ENCODE data around the gene SECISBP2. TPM values are rescaled to one million over a fixed set of nuclear protein-coding genes. Genes with fewer than 3 reads are reported as not detected.
"Not testable (repeated sequence)": the region's sequence is repeated elsewhere in the genome, so short reads cannot be mapped to it uniquely, and the experiment has no call there.

Gene SECISBP2
- total RNA-seq, 2 experiments from 2014 or later = 34.0 to 34.7 TPM

GRCh38 chr9:89328064-89328463, 9.8 kb downstream of the SECISBP2 start:
- intact Hi-C loops (cut with micrococcal nuclease) = no loop called here
- H3K36me3 Mint-ChIP-seq = peaks cover 31% of the 10 kb centered on the region
- DNase-seq = no peak

GRCh38 chr9:89329917-89330316, 11.6 kb downstream of the SECISBP2 start:
- POLR2A ChIA-PET = no interaction called here
- no peak for DNase-seq
- Mint-ChIP-seq H3K27ac (no peak overlapping the region), H3K4me1 (ENCODE audit: low read depth) (peaks cover 12% of the 10 kb centered on the region), H3K9me3 (no peaks in the 10 kb centered on the region), H3K27me3 (no peaks in the 10 kb centered on the region), H3K4me3 (no peak overlapping the region), H3K36me3 (peaks cover 38% of the 10 kb centered on the region)
- intact Hi-C loops (cut with micrococcal nuclease) = no loop called here
- CTCF ChIA-PET = no interaction called here

More at GRCh38 chr9:89328064-89328463, 9.8 kb downstream of the SECISBP2 start:
- H3K4me1 Mint-ChIP-seq (ENCODE audit: low read depth) = peaks cover 22% of the 10 kb centered on the region
- ChIA-PET CTCF (interaction anchor here (0.7 kb wide), 1 partner anchor 184 kb away, joined by 6 read pairs; no protein-coding TSS in a partner anchor), POLR2A (no interaction called here)
- no peak overlapping the region for H3K27ac Mint-ChIP-seq
- H3K9me3 Mint-ChIP-seq = no peaks in the 10 kb centered on the region
- H3K27me3 Mint-ChIP-seq = no peaks in the 10 kb centered on the region
- no peak overlapping the region for H3K4me3 Mint-ChIP-seq

DNA sequence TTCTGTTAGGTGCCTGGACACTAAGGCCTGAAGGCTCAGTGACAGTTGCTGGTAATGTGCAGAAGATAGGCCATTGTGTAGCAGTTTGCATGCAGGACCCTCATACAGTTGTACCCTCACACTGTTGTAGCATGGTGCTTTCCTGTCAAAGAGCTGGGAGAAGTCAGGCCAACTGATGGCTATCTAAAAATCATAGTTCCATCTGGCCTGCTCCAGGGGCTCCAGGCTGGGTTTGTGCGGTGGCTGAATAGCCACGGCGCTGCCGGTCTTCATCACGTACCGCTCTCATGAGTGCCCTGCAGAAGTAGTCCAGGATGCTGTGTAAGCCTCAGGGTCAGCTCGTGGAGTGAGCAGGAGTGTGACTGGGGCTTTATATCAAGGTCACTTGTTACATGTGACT, 12.2 kb downstream of the SECISBP2 start:
- H3K36me3 Mint-ChIP-seq = peaks cover 37% of the 10 kb centered on the region
- H3K27me3 Mint-ChIP-seq = no peaks in the 10 kb centered on the region
- peaks cover 8% of the 10 kb centered on the region for H3K4me1 Mint-ChIP-seq (ENCODE audit: low read depth)
- CTCF ChIA-PET = no interaction called here
- no peak for DNase-seq
- no peak overlapping the region for H3K27ac Mint-ChIP-seq
- H3K4me3 Mint-ChIP-seq = no peak overlapping the region
- intact Hi-C loops (cut with micrococcal nuclease) = no loop called here
- POLR2A ChIA-PET = no interaction called here
- H3K9me3 Mint-ChIP-seq = no peaks in the 10 kb centered on the region

- no peaks in the 10 kb centered on the region for H3K27me3 Mint-ChIP-seq
- peaks cover 65% of the 10 kb centered on the region for H3K36me3 Mint-ChIP-seq
- no peaks in the 10 kb centered on the region for H3K9me3 Mint-ChIP-seq
- peaks cover 65% of the 10 kb centered on the region for H3K4me1 Mint-ChIP-seq (ENCODE audit: low read depth)
- DNase-seq = no peak
- ChIA-PET POLR2A (interaction anchor here (0.6 to 1.0 kb wide), 2 partner anchors 13 to 29 kb away, joined by 3 to 5 read pairs; no protein-coding TSS in a partner anchor), CTCF (interaction anchor here (0.9 to 1.6 kb wide), 2 partner anchors 9 to 209 kb away, joined by 4 read pairs; no protein-coding TSS in a partner anchor)
- peak overlapping the region; percentile 76 for H3K27ac Mint-ChIP-seq
- H3K4me3 Mint-ChIP-seq = no peak overlapping the region
- intact Hi-C loops (cut with micrococcal nuclease) = loop anchor here (1.0 kb wide), 2 partner anchors 22 to 70 kb away; partner anchors contain the start of gene SECISBP2
Observed at GRCh38 chr9:89339807-89340206, 21.5 kb downstream of the SECISBP2 start.

- H3K9me3 Mint-ChIP-seq = no peaks in the 10 kb centered on the region
- ChIA-PET POLR2A (interaction anchor here (1.0 kb wide), 1 partner anchor 30 kb away, joined by 3 read pairs; no protein-coding TSS in a partner anchor), CTCF (interaction anchor here (0.9 to 1.6 kb wide), 2 partner anchors 9 to 208 kb away, joined by 4 read pairs; no protein-coding TSS in a partner anchor)
- peak overlapping the region; percentile 76 for H3K27ac Mint-ChIP-seq
- no peak overlapping the region for H3K4me3 Mint-ChIP-seq
- DNase-seq = no peak
- peaks cover 68% of the 10 kb centered on the region for H3K36me3 Mint-ChIP-seq
- peaks cover 70% of the 10 kb centered on the region for H3K4me1 Mint-ChIP-seq (ENCODE audit: low read depth)
- H3K27me3 Mint-ChIP-seq = no peaks in the 10 kb centered on the region
- intact Hi-C loops (cut with micrococcal nuclease) = loop anchor here (1.0 kb wide), 2 partner anchors 22 to 70 kb away; partner anchors contain the start of gene SECISBP2
Observed at GRCh38 chr9:89340332-89340731, 22.0 kb downstream of the SECISBP2 start.

DNA sequence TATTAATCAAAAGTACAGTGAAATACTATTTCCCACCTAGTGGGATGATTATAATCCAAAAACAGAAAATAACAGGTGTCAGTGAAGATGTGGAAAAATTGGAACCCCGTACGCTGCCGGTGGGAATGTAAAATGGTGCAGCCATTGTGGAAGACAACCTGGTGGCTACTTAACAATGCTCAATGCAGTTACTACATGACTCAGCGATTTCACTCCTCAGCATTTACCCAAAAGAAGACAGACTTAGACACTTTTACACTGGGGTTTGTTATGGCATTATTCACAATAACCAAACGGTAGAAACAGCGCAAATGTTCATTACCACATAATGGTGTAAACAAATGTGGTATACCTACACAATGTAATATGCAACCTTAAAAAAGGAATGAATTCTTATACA, 23.9 kb downstream of the SECISBP2 start:
- peaks cover 73% of the 10 kb centered on the region for H3K4me1 Mint-ChIP-seq (ENCODE audit: low read depth)
- intact Hi-C loops (cut with micrococcal nuclease) = no loop called here
- H3K4me3 Mint-ChIP-seq = no peak overlapping the region
- H3K27ac Mint-ChIP-seq = no peak overlapping the region
- ChIA-PET POLR2A (no interaction called here), CTCF (no interaction called here)
- H3K9me3 Mint-ChIP-seq = no peaks in the 10 kb centered on the region
- H3K36me3 Mint-ChIP-seq = peaks cover 82% of the 10 kb centered on the region
- DNase-seq = no peak
- H3K27me3 Mint-ChIP-seq = no peaks in the 10 kb centered on the region

DNA sequence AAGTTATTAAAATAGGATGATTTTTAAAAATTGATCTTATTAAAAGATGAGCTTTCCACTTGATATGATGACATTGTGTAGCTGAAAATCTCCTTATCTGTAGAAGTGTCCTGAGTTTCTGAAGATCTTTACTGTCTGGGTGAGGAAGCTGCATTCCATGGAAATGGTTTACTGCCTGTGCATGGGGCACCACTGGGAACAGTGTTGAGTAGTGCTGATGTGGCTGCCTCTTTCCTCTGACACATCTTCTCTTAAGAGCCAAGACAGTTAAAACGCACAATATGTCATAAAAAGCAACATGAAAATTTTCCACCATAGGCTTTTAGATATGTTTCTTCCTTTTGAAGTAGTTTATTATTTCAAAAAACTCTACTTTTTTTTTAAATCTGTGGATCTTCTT, 24.6 kb downstream of the SECISBP2 start:
- no peak for DNase-seq
- CTCF ChIA-PET = interaction anchor here (0.9 kb wide), 1 partner anchor 117 kb away, joined by 3 read pairs; no protein-coding TSS in a partner anchor
- no peak overlapping the region for H3K27ac Mint-ChIP-seq
- intact Hi-C loops (cut with micrococcal nuclease) = no loop called here
- H3K4me1 Mint-ChIP-seq (ENCODE audit: low read depth) = peaks cover 68% of the 10 kb centered on the region
- no peak overlapping the region for H3K4me3 Mint-ChIP-seq
- no peaks in the 10 kb centered on the region for H3K27me3 Mint-ChIP-seq
- H3K36me3 Mint-ChIP-seq = peaks cover 79% of the 10 kb centered on the region
- H3K9me3 Mint-ChIP-seq = no peaks in the 10 kb centered on the region
- POLR2A ChIA-PET = no interaction called here

GRCh38 chr9:89343812-89344211, 25.5 kb downstream of the SECISBP2 start:
- POLR2A ChIA-PET; H3K9me3 Mint-ChIP-seq; intact Hi-C loops (cut with micrococcal nuclease); H3K27me3 Mint-ChIP-seq; CTCF ChIA-PET; H3K4me3 Mint-ChIP-seq: not testable (repeated sequence)
- Mint-ChIP-seq H3K4me1 (ENCODE audit: low read depth) (peaks cover 63% of the 10 kb centered on the region), H3K27ac (peak overlapping the region; percentile 43), H3K36me3 (peaks cover 80% of the 10 kb centered on the region)
- peak; percentile 51 for DNase-seq

DNA sequence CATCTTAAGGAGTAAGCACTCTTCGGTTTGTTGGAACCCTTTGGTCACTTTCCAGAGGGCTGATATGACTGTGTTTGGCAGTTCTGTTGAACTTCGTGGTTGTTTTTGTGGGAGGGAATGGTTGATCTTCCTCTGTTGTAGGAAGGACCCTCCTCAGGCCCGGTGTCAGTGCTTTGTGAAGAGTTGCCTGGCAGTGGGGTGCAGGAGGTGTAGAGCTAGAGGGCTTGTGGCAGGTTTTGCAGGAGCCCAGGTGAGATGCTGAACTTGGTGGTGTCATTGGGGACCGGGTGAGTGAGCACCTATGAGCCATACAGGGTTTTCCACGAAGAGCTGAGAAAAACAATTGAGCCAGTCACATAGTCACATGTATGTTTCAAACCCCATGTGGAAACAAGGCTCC, 27.2 kb downstream of the SECISBP2 start:
- POLR2A ChIA-PET = no interaction called here
- peaks cover 47% of the 10 kb centered on the region for H3K4me1 Mint-ChIP-seq (ENCODE audit: low read depth)
- H3K9me3 Mint-ChIP-seq = no peaks in the 10 kb centered on the region
- H3K27ac Mint-ChIP-seq = peak overlapping the region; percentile 3
- no peak for DNase-seq
- CTCF ChIA-PET = interaction anchor here (0.6 to 1.2 kb wide), 2 partner anchors 17 to 203 kb away, joined by 3 to 5 read pairs; no protein-coding TSS in a partner anchor
- H3K4me3 Mint-ChIP-seq = no peak overlapping the region
- intact Hi-C loops (cut with micrococcal nuclease) = no loop called here
- H3K36me3 Mint-ChIP-seq = peaks cover 83% of the 10 kb centered on the region
- H3K27me3 Mint-ChIP-seq = no peaks in the 10 kb centered on the region

GRCh38 chr9:89346696-89347095, 28.4 kb downstream of the SECISBP2 start:
- H3K9me3 Mint-ChIP-seq = no peaks in the 10 kb centered on the region
- intact Hi-C loops (cut with micrococcal nuclease) = no loop called here
- DNase-seq = no peak
- ChIA-PET CTCF (interaction anchor here (0.8 kb wide), 1 partner anchor 62 kb away, joined by 4 read pairs; no protein-coding TSS in a partner anchor), POLR2A (no interaction called here)
- peaks cover 86% of the 10 kb centered on the region for H3K36me3 Mint-ChIP-seq
- H3K27me3 Mint-ChIP-seq = no peaks in the 10 kb centered on the region
- peaks cover 43% of the 10 kb centered on the region for H3K4me1 Mint-ChIP-seq (ENCODE audit: low read depth)
- H3K27ac Mint-ChIP-seq = no peak overlapping the region
- H3K4me3 Mint-ChIP-seq = no peak overlapping the region

- Mint-ChIP-seq H3K36me3 (peaks cover 85% of the 10 kb centered on the region), H3K9me3 (no peaks in the 10 kb centered on the region), H3K4me1 (ENCODE audit: low read depth) (peaks cover 43% of the 10 kb centered on the region), H3K27me3 (no peaks in the 10 kb centered on the region), H3K27ac (no peak overlapping the region), H3K4me3 (no peak overlapping the region)
- ChIA-PET POLR2A (interaction anchor here (0.6 kb wide), 1 partner anchor 544 kb away, joined by 3 read pairs; no protein-coding TSS in a partner anchor), CTCF (interaction anchor here (1.0 kb wide), 1 partner anchor 23 kb away, joined by 4 read pairs; no protein-coding TSS in a partner anchor)
- no peak for DNase-seq
- intact Hi-C loops (cut with micrococcal nuclease) = no loop called here
Observed at GRCh38 chr9:89347651-89348050, 29.4 kb downstream of the SECISBP2 start.

DNA sequence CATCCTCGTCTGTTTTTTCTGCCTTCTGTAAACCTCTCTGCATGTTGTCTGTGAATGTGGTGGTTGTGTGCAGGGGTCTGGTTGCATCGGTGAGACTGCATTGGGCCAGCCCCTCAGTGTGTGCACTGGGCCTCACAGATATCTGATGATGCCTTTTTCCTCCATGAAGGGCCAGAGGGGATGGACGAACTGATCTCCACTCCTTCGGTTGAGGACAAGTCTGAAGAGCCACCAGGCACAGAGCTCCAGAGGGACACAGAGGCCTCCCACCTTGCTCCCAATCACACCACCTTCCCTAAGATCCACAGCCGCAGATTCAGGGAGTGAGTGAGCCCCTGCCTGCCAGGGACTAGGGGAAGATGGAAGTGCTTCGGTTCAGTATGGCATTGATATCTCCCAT, 31.3 kb downstream of the SECISBP2 start:
- Mint-ChIP-seq H3K27ac (no peak overlapping the region), H3K9me3 (no peaks in the 10 kb centered on the region), H3K27me3 (no peaks in the 10 kb centered on the region), H3K4me1 (ENCODE audit: low read depth) (peaks cover 33% of the 10 kb centered on the region), H3K4me3 (no peak overlapping the region), H3K36me3 (peaks cover 84% of the 10 kb centered on the region)
- CTCF ChIA-PET = no interaction called here
- intact Hi-C loops (cut with micrococcal nuclease) = no loop called here
- POLR2A ChIA-PET = no interaction called here
- DNase-seq = no peak

- POLR2A ChIA-PET = no interaction called here
- H3K4me1 Mint-ChIP-seq (ENCODE audit: low read depth) = peaks cover 25% of the 10 kb centered on the region
Observed at GRCh38 chr9:89350988-89351557, 32.8 kb downstream of the SECISBP2 start.

More at GRCh38 chr9:89350988-89351557, 32.8 kb downstream of the SECISBP2 start:
- DNase-seq = no peak
- Mint-ChIP-seq H3K27ac (peak overlapping the region; percentile 31), H3K27me3 (no peaks in the 10 kb centered on the region), H3K36me3 (peaks cover 79% of the 10 kb centered on the region), H3K4me3 (no peak overlapping the region), H3K9me3 (no peaks in the 10 kb centered on the region)
- CTCF ChIA-PET = no interaction called here
- intact Hi-C loops (cut with micrococcal nuclease) = no loop called here
